ENCODE measurements around the gene GIPC3.

DNA sequence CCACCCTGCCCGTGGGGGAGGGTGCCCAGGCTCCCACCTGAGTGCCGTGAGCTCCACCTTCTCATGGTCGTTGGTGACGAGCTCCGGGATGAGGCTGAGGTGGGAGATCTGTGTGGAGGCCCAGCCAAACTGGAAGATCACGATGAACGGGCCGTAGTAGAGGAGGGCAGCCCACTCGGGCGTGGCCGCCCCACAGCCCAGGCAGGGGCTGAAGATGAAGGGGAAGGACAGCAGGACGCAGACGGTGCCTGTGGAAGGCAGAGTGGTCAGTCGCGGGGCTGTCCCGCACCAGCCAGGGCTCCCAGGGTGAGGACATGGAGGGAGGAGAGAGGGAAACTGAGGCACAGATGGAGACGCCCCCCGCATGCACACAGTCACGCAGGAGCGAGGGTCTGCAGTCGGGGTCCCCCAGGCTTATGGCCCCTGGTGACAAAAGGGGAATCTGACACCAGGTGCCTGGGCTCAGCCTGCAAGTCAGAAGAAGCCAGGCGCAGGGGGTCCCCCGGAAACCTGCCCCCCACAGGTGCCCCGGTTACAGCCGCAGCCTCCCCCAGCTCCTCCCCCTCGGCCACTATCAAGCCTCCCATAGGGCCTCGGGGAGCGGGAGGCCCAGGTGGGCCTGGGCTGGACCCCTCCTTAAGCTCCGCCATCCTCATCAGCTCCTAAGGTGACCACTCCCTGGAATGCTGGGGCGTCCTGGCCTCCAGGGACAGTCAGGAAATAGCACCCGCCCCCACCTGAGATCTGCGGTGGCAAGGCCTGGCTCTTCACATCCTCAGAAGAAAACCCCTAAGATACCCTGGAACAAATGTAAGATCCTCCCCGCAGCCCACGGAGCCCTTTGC, 34.1 kb upstream of the GIPC3 start:
- TF ChIP-seq CTCF (IDR thresholded peaks at IDR 0.05) (no peak), POLR2A (IDR thresholded peaks at IDR 0.05) (no peak)
